HAP-1 (cell line): Measurements from ENCODE around the gene ZNF202.

ENCODE experiments used
- DNase-seq, 2 experiments: peaks; one replicate each; pipeline ENCODE4 v3.0.0-alpha.2; 2016 to 2020; ENCODE audit warnings: low spot score in 2 of 2
- H3K27me3 ChIP-seq: fragments of 250-450 bp; sonication (Bioruptor Pico); 2 replicates; pipeline ENCODE4 v1.5.1; 2020; ENCODE audit warnings: low read depth, mild to moderate bottlenecking, moderate library complexity
- H3K36me3 ChIP-seq: fragments of 250-450 bp; sonication (Bioruptor Pico); replicated peaks from 2 replicates; pipeline ENCODE4 v1.5.1; 2020; ENCODE audit warnings: mild to moderate bottlenecking
- H3K4me1 ChIP-seq: fragments of 250-450 bp; sonication (Bioruptor Pico); 2 replicates; pipeline ENCODE4 v1.5.1; 2020; ENCODE audit warnings: mild to moderate bottlenecking
- H3K4me3 ChIP-seq: fragments of 250-450 bp; sonication (Bioruptor Pico); 2 replicates; pipeline ENCODE4 v1.5.1; 2020; ENCODE audit warnings: mild to moderate bottlenecking, moderate library complexity
- H3K9me3 ChIP-seq: fragments of 250-450 bp; sonication (Bioruptor Pico); 2 replicates; pipeline ENCODE4 v1.5.1; 2020; ENCODE audit warnings: mild to moderate bottlenecking, moderate library complexity
- in situ Hi-C: fragments of 300-500 bp; cut with MboI; formaldehyde crosslinking; loops from 3 replicates; pipeline ENCODE4 v1.14.3; 2020; ENCODE audit warnings: low sequenced_read_pairs, inconsistent platforms, mixed read lengths

Gene ZNF202

DNA sequence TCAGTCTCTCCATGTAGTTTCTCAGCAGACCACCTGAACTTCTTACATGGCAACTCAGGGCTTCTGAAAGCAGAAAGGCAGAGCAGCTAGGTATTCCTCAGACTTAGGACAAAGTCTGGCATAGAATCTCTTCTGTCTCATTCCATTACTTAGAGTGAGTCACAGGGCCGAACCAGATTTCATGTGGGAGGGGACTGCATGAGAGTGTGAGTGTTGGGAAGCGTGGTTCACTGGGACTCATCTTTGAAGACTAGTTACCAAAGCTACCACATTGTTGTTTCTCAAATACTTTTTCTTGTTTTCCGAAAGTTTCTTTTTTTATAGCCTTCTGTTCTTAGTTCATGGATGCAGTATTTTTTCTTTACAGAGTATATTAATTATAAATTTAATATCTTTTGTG lies 51.0 kb downstream of the ZNF202 start:
- no peaks in the 10 kb centered on the region for H3K9me3 ChIP-seq
- DNase-seq = no peak
- in situ Hi-C loops = no loop called here
- H3K4me3 ChIP-seq = no peak overlapping the region
- peaks cover 19% of the 10 kb centered on the region for H3K27me3 ChIP-seq
- no peaks in the 10 kb centered on the region for H3K36me3 ChIP-seq
- no peaks in the 10 kb centered on the region for H3K4me1 ChIP-seq

DNA sequence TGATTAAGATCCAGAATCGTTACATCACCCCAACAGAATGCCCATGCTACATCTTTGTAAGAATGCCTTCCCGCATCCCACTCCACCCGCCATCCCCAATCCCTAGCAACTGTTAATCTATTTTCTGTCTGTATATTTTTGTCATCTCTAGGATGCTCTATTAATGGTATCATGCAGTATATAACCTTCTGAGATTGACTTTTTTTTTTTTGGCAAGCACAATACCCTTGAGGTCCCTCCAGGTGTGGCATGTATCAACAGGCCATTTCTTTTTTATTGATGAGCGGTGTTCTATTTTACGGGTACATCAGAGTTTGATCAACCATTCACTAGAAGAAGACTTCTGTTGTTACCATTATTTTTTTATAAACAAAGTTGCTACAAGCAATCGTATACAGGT lies 56.9 kb downstream of the ZNF202 start:
- H3K9me3 ChIP-seq = no peaks in the 10 kb centered on the region
- H3K36me3 ChIP-seq = no peaks in the 10 kb centered on the region
- in situ Hi-C loops = no loop called here
- peaks cover 14% of the 10 kb centered on the region for H3K27me3 ChIP-seq
- no peaks in the 10 kb centered on the region for H3K4me1 ChIP-seq
- H3K4me3 ChIP-seq = no peak overlapping the region
- no peak for DNase-seq

DNA sequence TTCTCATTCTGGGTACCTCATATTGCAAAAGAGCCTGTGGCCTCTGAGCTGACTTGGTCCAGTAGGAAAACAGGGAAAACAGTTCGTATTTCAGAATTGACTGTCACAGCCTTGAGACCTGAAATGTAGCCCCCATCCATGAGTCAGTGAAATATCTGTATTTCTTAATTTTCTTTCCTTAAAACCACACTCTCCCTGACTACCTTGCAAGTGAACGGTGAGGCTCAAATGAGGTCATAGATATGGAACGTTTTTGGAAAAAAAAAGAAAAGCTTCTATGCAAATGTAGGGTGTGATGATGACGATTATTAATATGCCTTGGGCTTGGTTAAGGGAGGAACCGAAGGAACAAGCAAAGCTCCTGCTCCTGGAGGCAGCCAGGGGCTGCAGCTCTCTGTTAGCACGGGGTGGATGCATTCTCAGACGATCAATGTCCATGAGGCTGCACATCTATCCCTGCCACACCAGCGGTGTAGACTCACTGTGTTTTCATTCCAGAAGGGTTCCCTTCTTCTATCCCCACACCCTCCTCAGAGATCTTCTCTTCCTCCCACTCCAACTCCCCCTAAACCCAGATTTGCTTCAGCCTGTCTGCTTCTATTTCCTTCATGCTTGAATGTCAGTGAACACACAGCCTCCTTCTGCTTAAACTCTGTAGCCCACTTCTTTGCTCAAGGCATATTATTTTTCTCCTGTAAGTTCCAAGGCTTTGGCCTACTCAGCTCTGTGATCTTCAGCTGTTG lies 57.9 kb downstream of the ZNF202 start:
- H3K9me3 ChIP-seq = no peaks in the 10 kb centered on the region
- no peak for DNase-seq
- H3K27me3 ChIP-seq = peaks cover 14% of the 10 kb centered on the region
- H3K36me3 ChIP-seq = no peaks in the 10 kb centered on the region
- H3K4me1 ChIP-seq = no peaks in the 10 kb centered on the region
- in situ Hi-C loops = no loop called here
- H3K4me3 ChIP-seq = no peak overlapping the region

DNA sequence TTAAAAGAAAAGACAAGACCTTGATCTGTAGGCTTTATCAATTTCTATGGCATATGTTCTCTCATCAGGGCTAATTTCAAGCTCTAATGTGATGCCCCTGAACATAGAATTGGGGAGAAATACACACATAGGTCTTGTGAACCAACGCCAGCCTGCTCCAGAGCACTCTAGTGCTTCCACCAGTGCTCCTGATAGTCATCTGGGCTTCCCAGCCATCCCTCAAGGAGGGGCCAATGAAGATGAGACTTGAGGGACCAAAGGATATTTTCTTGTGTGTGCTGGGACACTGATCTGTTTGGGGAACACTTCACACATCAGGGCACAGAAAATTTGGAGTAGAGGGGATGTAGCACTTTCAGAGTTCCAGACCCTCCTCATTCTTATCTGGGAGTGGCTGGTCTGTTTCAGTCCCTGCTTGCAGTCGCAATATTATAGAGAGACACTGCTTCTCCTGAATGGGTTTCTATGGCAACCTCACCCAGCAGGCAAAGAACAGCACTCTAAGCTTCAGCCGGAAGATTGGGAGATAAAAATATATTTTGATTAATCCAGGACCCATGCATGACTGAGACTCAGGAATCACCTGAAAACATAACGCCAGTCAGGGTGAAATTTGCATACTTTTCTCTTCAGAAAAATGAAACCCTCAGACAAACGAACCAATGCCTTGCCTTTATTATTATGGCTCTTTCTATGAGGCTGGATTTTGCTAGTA lies 58.6 kb downstream of the ZNF202 start:
- no peak for DNase-seq
- Histone ChIP-seq H3K27me3 (peaks cover 14% of the 10 kb centered on the region), H3K4me1 (no peaks in the 10 kb centered on the region), H3K36me3 (no peaks in the 10 kb centered on the region), H3K4me3 (no peak overlapping the region), H3K9me3 (no peaks in the 10 kb centered on the region)
- in situ Hi-C loops = no loop called here

DNA sequence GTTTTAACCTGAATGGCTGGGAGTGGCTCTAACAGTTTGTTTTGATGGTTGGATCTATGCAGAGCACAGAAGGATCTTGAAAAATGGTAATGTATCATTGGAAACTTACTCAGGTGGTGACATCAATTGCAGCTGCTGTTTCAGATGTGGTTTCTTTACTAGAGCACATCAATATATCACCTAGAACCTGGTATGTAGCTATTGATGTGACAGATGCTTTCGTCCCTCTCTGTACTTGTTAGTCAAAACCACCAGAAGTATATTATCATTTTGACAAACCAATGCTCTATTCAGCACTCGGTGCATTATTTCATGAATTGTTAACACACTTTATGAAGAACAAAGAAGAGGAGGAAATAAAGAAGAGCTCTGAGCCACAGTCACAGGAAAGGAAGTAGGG lies 60.4 kb downstream of the ZNF202 start:
- no peak overlapping the region for H3K4me3 ChIP-seq
- H3K9me3 ChIP-seq = no peaks in the 10 kb centered on the region
- no peaks in the 10 kb centered on the region for H3K36me3 ChIP-seq
- no peaks in the 10 kb centered on the region for H3K4me1 ChIP-seq
- DNase-seq = no peak
- in situ Hi-C loops = no loop called here
- H3K27me3 ChIP-seq = peaks cover 7% of the 10 kb centered on the region; the same call in 1 of the 2 replicates

DNA sequence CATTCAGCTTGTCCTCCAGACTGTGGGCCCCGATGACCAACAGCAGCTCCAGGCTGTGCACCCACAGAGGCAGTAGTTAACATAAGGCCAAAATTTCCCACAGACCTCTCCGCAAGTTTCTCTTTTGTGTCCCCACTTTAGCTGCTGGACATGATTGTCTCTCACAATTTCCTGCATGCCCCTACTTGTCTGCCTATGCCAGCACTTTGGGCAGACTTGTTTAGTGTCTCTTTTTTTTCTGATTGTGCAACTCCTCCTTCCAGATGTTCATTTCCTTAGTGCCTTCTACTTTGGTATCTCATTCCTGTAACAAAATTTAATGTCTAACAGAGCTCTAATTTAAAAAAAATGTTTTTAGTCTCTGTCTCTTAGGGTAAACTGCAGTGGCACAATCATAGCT lies 63.2 kb downstream of the ZNF202 start:
- H3K36me3 ChIP-seq = no peaks in the 10 kb centered on the region
- H3K4me1 ChIP-seq = no peaks in the 10 kb centered on the region
- no peak for DNase-seq
- in situ Hi-C loops = no loop called here
- no peak overlapping the region for H3K4me3 ChIP-seq
- H3K9me3 ChIP-seq = no peaks in the 10 kb centered on the region
- peaks cover 3% of the 10 kb centered on the region; the same call in 1 of the 2 replicates for H3K27me3 ChIP-seq

DNA sequence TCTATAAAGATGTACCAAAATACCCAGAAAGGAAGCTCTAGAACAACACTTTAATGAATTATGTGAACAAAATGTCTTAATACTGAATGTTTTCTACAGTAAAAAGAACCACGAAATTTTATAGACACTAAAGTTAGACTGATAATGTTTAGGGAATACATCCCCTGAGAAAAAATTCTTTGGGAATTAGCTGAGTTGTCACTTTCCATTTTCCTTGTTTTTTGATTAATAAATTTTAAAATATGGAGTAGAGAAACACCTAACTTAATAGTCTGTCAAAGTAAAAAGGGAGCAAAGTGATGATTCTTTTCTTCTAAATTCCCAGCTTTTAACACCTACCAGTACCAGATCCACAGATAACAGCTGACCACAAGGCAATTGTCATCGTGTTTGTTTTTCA lies 64.0 kb downstream of the ZNF202 start:
- Histone ChIP-seq H3K27me3 (peaks cover 3% of the 10 kb centered on the region; the same call in 1 of the 2 replicates), H3K4me3 (no peak overlapping the region), H3K4me1 (no peaks in the 10 kb centered on the region), H3K9me3 (no peaks in the 10 kb centered on the region), H3K36me3 (no peaks in the 10 kb centered on the region)
- no peak for DNase-seq
- in situ Hi-C loops = no loop called here

DNA sequence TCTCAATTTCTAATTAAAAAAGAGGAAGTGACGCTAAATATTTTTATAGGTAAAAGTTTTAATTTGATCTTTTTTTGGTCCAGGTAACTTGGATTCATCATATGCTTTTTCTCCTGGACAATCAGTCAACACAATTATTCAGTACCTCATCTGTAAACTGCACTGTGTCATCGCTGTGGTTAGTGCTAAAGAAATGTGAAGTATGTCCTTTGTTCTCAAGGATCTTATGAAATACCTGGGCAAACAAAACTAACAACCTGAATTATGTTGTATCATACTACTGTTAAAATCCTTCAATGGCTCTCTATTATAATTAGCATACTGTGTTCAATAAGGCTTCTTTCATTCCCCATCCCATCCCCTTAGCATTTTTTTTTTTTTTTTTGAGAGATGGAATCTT lies 67.2 kb downstream of the ZNF202 start:
- no peak for DNase-seq
- no peaks in the 10 kb centered on the region for H3K9me3 ChIP-seq
- H3K27me3 ChIP-seq = no peaks in the 10 kb centered on the region
- H3K4me3 ChIP-seq = no peak overlapping the region
- in situ Hi-C loops = no loop called here
- no peaks in the 10 kb centered on the region for H3K36me3 ChIP-seq
- no peaks in the 10 kb centered on the region for H3K4me1 ChIP-seq
